Progenitor cell of endocrine pancreas (in vitro differentiated cells): ENCODE data around the gene FGF11. TPM values are rescaled to one million over a fixed set of nuclear protein-coding genes. Genes with fewer than 3 reads are reported as not detected.

Source experiments
- DNase-seq: peaks from one replicate; pipeline ENCODE4 v3.0.0; 2021; ENCODE audit warnings: low spot score; ENCODE audit not compliant: unreplicated experiment
- H3K27ac Mint-ChIP-seq: 2 replicates; pipeline ENCODE4 v1.8.0; 2021; ENCODE audit warnings: mild to moderate bottlenecking, moderate library complexity, mixed read lengths
- H3K27me3 Mint-ChIP-seq: 2 replicates; pipeline ENCODE4 v1.8.0; 2021; ENCODE audit warnings: mixed read lengths
- H3K36me3 Mint-ChIP-seq: 2 replicates; pipeline ENCODE4 v1.8.0; 2022; ENCODE audit warnings: mixed read lengths; ENCODE audit not compliant: insufficient read depth
- H3K4me1 Mint-ChIP-seq: 2 replicates; pipeline ENCODE4 v1.8.0; 2021; ENCODE audit warnings: low read depth, mixed read lengths
- H3K4me3 Mint-ChIP-seq: 2 replicates; pipeline ENCODE4 v1.8.0; 2021; ENCODE audit warnings: low read depth, mild to moderate bottlenecking, moderate library complexity, mixed read lengths
- H3K9me3 Mint-ChIP-seq: 2 replicates; pipeline ENCODE4 v1.8.0; 2021; ENCODE audit warnings: low read depth, mixed read lengths
- CTCF ChIP-seq: fragments of 200-600 bp; sonication (generic); IDR thresholded peaks from one replicate; pipeline ENCODE4 v1.5.0; 2021; ENCODE audit warnings: antibody characterized with exemption, mild to moderate bottlenecking; ENCODE audit not compliant: unreplicated experiment
- total RNA-seq: library from RNA; stranded (reverse); gene quantifications from 2 replicates; pipeline ENCODE4 v1.2.1, GENCODE V29; 2021

FGF11 gene
- total RNA-seq, 1 donor from 2014 or later: 4.5 TPM

GRCh38 chr17:7484067-7484918 lies 45.0 kb downstream of the FGF11 start, which contains the start of gene POLR2A:
Gene POLR2A, plus strand, starts transcription at chr17:7484366.
- no peak for TF ChIP-seq CTCF
- H3K4me3 Mint-ChIP-seq: peak within 1 kb of the TSS; percentile 97

GRCh38 chr17:7484919-7485377 lies 45.6 kb downstream of the FGF11 start:
- peak; percentile 8 for TF ChIP-seq CTCF
- Mint-ChIP-seq H3K9me3 (no peaks in the 10 kb centered on the region), H3K36me3 (peaks cover 4% of the 10 kb centered on the region), H3K27ac (peak overlapping the region; percentile 100), H3K4me3 (peak overlapping the region; percentile 97), H3K27me3 (no peaks in the 10 kb centered on the region), H3K4me1 (peaks cover 55% of the 10 kb centered on the region)
- no peak for DNase-seq

More at GRCh38 chr17:7484067-7484918, 45.0 kb downstream of the FGF11 start, which contains the start of gene POLR2A:
- Mint-ChIP-seq H3K9me3 (no peaks in the 10 kb centered on the region), H3K27ac (peak within 1 kb of the TSS; percentile 100), H3K36me3 (peaks cover 3% of the 10 kb centered on the region), H3K4me1 (peaks cover 56% of the 10 kb centered on the region), H3K27me3 (no peaks in the 10 kb centered on the region)
- peak; percentile 96 for DNase-seq

- DNase-seq: no peak
- Mint-ChIP-seq H3K36me3 (peaks cover 7% of the 10 kb centered on the region), H3K27ac (peak overlapping the region; percentile 18)
Measured at GRCh38 chr17:7486181-7486580, 46.9 kb downstream of the FGF11 start.

GRCh38 chr17:7490144-7490543 lies 50.8 kb downstream of the FGF11 start:
- Mint-ChIP-seq H3K4me1 (peaks cover 43% of the 10 kb centered on the region), H3K36me3 (peaks cover 10% of the 10 kb centered on the region), H3K27ac (no peak overlapping the region), H3K9me3 (no peaks in the 10 kb centered on the region), H3K4me3 (peak overlapping the region; percentile 6), H3K27me3 (no peaks in the 10 kb centered on the region)
- TF ChIP-seq CTCF: no peak
- no peak for DNase-seq

More at GRCh38 chr17:7486181-7486580, 46.9 kb downstream of the FGF11 start:
- H3K27me3 Mint-ChIP-seq: no peaks in the 10 kb centered on the region
- H3K9me3 Mint-ChIP-seq: no peaks in the 10 kb centered on the region
- H3K4me3 Mint-ChIP-seq: peak overlapping the region; percentile 97
- peaks cover 54% of the 10 kb centered on the region for H3K4me1 Mint-ChIP-seq
- no peak for TF ChIP-seq CTCF

GRCh38 chr17:7491583-7491982 lies 52.3 kb downstream of the FGF11 start:
- Mint-ChIP-seq H3K27ac (peak overlapping the region; percentile 87), H3K27me3 (no peaks in the 10 kb centered on the region), H3K4me1 (peaks cover 32% of the 10 kb centered on the region), H3K9me3 (no peaks in the 10 kb centered on the region), H3K36me3 (peaks cover 16% of the 10 kb centered on the region), H3K4me3 (no peak overlapping the region)
- DNase-seq: no peak
- no peak for TF ChIP-seq CTCF
